Smooth muscle cell of the umbilical artery (primary cell): Measurements from ENCODE around the gene XRRA1. TPM values are rescaled to one million over a fixed set of nuclear protein-coding genes. Genes with fewer than 3 reads are reported as not detected.

ENCODE experiments used
- total RNA-seq: library from RNA; depleted of rRNA; stranded (reverse); fragments of >200 nt; gene quantifications from 2 replicates; pipeline ENCODE4 v1.2.3, GENCODE V29; 2014

Gene XRRA1, protein sequence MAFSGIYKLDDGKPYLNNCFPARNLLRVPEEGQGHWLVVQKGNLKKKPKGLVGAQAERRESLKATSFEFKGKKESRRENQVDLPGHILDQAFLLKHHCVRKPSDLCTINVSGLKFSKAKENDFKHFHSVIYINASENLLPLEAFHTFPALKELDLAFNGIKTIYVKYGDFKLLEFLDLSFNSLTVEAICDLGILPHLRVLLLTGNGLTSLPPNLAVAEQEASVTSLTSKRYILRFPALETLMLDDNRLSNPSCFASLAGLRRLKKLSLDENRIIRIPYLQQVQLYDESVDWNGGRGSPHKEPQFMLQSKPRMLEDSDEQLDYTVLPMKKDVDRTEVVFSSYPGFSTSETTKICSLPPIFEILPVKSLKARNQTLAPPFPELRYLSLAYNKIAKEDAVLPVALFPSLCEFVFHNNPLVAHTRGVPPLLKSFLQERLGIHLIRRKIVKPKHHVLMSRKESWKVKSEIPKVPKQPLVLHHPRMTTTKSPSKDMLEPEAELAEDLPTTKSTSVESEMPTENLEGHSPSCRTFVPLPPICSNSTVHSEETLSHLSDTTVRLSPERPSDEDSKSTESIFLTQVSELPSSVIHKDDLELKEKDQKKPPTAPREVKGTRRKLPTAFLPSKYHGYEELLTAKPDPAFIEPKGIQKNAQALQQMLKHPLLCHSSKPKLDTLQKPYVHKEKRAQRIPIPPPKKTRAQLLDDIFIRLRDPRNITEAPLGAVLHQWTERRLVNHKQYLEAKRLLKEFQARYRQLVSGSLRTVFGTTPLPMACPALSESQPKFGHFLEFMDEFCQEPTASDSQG
- total RNA-seq: 20.5 and 25.9 TPM in 2 replicates

DNA sequence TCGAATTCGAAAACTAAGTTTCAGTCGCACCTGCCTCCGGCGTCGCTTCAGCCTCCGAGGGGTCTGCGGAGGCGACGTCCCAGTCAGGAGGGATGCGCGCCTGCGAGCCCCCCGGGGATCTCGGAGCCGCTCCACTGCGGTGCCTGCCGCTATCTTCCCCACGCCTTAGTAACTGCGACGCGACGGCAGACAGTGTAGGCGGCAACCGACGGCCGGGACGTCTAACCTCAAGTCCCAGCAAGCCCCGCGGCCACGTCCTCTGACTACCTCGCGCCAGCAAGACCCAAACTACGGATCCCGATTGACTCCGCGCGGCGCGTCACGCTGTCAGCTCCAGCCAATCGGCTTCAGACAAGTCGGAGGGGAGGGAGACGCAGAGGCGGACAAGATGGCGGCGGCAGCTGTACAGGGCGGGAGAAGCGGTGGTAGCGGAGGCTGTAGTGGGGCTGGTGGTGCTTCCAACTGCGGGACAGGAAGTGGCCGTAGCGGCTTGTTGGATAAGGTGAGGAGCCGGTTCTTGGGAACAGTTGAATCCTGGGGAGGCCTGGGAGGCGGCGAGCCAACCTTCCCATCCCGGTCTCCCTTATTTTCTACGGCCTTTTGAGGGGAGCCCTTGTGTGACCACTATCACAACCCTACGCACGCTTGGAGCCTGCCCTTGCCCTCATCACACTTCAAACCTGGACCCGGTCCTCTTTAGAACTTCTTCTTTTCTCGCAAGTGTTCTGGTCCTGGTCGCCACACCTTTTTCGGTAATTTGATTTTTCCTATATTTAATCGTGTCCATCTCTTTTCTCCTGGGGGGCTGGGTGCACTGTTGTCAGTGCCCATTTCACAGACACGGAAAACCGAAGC, at the start of gene XRRA1, which contains the start of gene SPCS2:
Gene XRRA1, minus strand, starts transcription at position 194 of the 855 bp plus-strand sequence. CDS start 8,213 bp downstream, outside the sequence.
Gene SPCS2, plus strand, starts transcription at position 369 of the 855 bp plus-strand sequence. Its CDS starts 20 bp downstream, at position 389.

DNA sequence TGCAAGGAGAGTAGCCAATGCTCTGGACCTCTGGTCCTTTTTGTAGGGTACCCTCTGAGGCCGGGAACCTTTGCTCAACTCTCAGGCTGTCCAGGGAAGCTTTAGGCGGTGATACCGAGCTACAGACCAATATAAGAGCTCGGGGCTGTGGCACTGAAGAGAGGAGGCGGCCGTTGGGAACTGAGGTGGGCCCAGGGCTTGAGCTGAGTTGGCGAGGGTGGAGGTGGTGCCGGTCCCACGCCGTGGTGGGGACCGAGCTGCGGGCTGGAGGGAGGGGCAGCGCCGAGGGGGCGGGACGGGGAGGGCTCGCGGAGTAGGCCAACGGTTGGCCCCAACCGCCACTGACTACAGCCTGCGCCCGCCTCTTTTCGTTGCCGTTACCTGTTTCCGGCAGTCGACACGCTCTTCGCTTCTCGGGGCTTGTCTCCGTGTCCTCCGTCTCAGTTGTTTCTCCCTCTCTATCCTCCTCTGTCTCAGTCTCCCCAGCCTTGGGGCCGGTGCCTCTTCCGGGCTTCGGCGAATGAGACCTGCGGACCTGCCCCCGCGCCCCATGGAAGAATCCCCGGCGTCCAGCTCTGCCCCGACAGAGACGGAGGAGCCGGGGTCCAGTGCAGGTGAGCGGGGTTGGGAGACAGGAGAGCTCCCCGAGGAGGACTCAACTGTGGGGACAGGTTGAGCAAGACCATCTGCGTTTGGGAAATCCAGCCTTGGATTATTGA, 39.8 kb upstream of the XRRA1 start, which contains the start of gene NEU3:
Gene NEU3, plus strand, starts transcription at position 393 of the 719 bp plus-strand sequence. Its CDS starts 128 bp downstream, at position 521.

Other genes starting within 250 kb of the XRRA1 start
- not detected in 2 replicates for gene CHRDL2, start 217.7 kb downstream of the XRRA1 start, total RNA-seq
- 16.9 and 22.9 TPM in 2 replicates for gene RNF169, start 200.2 kb downstream of the XRRA1 start, total RNA-seq
- gene SPCS2, start 175 bp upstream of the XRRA1 start, total RNA-seq: 30.0 and 31.6 TPM in 2 replicates
- gene NEU3, start 39.8 kb upstream of the XRRA1 start, total RNA-seq: 6.8 and 7.5 TPM in 2 replicates
- gene OR2AT4, start 147.8 kb upstream of the XRRA1 start, total RNA-seq: not detected in 2 replicates
- 0.30 and 0.88 TPM in 2 replicates for gene SLCO2B1, start 202.0 kb upstream of the XRRA1 start, total RNA-seq